OCI-M2 (cell line): ENCODE data around the gene PPP2CA.
"Not testable (repeated sequence)": the region's sequence is repeated elsewhere in the genome, so short reads cannot be mapped to it uniquely, and the experiment has no call there.

Experiments
- DNase-seq: peaks from one replicate; lab custom pipeline; 2025; ENCODE audit not compliant: unreplicated experiment; lab: John Stamatoyannopoulos, UW

Gene PPP2CA

DNA sequence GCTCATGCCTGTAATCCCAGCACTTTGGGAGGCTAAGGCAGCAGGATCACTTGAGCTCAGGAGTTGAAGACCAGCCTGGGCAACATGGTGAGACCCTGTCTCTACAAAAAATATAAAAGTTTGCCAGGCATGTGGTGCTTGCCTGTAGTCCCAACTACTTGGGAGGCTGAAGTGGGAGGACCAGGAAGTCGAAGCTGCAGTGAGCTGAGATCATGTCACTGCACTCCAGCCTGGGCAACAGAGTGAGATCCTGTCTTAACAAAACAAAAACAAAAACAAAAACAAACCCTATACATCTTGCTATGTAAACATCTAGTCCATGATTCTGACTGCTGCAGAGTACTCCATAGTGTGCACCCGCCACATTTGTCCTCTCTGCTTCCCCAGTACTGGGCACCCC is 19.8 kb upstream of the PPP2CA start:
- DNase-seq: no peak

GRCh38 chr5:134245101-134245604 is 19.3 kb upstream of the PPP2CA start:
- DNase-seq: no peak

DNA sequence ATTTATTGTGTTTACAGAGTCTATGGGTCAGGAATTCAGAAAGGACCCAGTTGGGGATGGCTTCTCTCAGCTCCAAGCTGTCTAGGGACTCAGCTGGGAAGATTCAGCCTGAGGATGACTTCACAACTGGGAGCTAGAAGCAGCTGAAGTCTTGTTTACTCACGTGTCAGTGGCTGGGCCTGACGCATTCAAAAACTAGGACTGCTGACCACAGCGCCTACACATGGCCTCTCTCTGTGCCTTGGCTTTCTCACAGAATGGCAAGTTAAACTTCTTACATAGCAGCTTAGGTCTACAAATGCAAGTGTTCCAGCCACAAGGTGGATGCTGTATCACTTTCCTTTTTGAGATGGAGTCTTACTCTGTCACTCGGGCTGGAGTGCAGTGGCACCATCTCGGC is 16.3 kb upstream of the PPP2CA start:
- DNase-seq: no peak

GRCh38 chr5:134240421-134240962 is 14.6 kb upstream of the PPP2CA start:
- no peak for DNase-seq

DNA sequence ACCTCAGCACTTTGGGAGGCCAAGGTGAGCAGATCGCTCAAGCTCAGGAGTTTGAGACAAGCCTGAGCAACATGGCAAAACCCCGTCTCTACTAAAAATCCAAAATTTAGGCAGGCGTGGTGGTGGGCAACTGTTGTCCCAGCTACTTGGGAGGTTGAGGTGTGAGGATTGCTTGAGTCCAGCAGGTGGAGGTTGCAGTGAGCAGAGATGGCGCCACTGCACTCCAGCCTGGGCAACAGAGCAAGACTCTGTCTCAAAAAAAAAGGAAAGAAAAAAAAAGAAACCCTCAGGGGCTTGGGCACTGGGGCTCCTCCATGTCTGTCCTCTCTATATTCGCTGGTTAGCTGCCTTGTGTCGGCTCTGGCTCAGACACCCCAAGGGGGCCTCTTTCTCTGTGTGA is 10.9 kb upstream of the PPP2CA start:
- DNase-seq: no peak

GRCh38 chr5:134236318-134236717 is 10.4 kb upstream of the PPP2CA start:
- no peak for DNase-seq

DNA sequence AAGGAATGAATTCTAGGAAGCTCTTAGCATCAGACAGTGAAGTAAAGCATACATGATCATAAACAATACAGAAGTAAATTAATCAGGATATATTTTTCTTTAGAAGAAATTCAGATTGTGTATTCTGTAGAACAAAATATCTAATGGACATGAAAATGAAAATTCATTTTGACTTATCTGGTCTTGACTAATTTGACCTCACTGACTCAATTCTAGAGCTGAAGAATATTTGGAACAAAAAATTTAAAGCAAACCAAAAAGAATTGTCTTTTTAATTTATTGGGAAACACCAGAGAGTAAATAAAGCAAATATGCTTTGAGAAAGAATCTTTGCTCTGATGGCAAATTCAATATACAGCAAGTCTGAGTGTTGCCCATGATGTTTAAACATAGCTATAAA is 2.8 kb upstream of the PPP2CA start:
- no peak for DNase-seq

- DNase-seq: no peak
Measured at GRCh38 chr5:134227776-134228175, 1.9 kb upstream of the PPP2CA start.

DNA sequence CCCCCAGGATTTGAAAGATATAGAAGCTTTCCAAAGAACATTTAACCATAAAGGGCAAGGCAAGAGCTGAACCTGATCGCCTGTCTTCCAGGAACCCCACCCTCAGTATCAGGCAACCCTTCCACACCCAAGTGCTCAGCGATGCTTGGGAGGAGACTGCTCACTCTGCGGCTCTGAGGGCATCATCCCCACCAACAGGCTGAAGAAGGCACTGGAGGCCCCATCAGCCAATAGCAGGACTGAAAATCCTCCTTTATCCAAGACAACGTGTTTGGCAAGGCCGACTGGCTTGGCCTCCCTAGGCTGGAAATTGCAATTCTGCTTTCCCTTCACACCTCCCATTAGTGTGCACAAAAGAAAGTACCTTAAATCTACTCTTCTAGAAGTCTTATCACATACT is 1.4 kb upstream of the PPP2CA start:
- DNase-seq: no peak

DNA sequence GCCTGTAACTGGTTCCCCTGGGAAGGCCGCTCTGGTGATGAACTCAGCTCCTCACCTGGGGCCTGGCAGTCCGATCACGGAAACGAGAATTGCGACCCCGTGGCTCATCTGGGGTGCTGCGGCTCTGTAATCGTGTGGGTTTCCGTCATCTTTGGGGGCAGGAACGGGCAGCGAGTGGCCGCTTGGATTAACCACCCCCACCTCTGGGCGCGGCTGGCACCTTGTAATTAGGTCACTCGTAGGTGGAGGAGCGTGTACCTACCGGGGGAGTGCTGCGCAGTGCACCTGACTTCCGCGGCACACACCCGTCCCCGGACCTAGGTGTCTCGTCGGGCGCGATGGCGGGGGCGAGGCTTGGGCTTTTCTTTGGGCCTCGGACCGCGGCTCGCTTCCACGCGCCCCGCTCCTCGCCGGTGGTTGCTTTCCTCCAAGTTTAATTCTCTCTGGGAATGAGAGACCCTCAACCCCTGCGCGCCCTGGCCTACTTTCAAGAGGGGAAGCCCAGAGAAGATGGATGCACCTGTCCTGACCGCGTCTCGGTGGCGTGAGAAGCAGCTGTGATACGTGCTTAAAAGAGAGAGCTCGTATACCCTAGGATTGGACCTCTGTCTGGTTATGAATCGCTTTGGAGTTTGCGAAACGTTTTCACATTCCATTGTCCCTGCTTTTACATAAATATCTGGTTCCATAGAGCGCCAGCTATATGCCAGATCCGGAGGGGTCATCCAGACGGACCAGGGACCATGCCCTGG is 744 bp upstream of the PPP2CA start:
- DNase-seq: no peak

GRCh38 chr5:134224888-134225779 is 739 bp downstream of the PPP2CA start:
- no peak for DNase-seq

- no peak for DNase-seq
Measured at GRCh38 chr5:134223406-134224248, 2.2 kb downstream of the PPP2CA start.

- DNase-seq: not testable (repeated sequence)
Measured at GRCh38 chr5:134221690-134222089, 4.2 kb downstream of the PPP2CA start.

DNA sequence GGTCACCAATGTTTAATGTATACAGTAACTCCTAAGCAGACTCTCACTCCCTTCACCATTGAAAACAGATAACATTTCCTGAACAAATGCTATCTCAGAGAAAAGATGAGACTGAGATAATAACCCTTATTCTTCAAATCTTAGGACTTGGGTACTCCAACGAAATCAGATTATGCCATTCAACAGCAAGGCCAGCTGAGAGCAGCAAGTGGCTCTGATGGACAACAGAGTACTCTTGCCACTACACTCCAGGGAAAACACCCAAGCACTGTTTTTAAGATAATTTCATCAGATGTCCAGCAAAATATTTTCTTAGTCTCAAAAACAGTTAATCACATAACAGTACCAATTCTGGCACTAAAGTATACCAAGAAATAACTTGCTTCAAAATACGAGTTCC is 10.1 kb downstream of the PPP2CA start:
- no peak for DNase-seq

- DNase-seq: not testable (repeated sequence)
Measured at GRCh38 chr5:134211263-134212031, 14.4 kb downstream of the PPP2CA start.

DNA sequence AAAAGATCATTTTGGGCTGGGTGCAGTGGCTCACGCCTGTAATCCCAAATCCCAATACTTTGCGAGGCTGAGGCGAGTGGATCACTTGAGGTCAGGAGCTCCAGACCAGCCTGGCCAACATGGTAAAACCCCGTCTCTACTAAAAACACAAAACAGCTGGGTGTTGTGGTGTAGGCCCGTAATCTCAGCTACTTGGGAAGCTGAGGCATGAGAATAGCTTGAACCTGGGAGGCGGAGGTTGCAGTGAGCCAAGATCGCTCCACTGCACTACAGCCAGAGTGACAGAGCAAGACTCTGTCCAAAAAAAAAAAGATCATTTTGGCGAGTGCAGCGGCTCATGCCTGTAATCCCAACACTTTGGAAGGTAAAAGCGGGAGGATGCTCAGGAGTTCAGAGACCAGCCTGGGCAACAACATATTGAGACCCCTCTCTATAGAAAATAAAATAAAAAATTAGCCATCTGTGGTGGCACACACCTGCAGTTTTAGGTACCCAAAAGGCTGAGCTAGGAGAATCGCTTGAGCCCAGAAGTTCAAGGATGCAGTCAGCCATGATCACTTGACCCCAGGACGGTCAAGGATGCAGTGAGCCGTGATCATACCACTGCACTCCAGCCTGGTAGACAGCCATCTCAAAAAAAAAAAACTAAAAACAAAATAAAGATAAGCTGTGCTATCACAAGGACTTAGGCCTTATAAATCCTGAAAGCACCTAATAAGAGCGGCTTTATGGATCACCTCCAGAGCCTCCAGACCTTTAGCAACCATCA is 16.2 kb downstream of the PPP2CA start:
- no peak for DNase-seq

DNA sequence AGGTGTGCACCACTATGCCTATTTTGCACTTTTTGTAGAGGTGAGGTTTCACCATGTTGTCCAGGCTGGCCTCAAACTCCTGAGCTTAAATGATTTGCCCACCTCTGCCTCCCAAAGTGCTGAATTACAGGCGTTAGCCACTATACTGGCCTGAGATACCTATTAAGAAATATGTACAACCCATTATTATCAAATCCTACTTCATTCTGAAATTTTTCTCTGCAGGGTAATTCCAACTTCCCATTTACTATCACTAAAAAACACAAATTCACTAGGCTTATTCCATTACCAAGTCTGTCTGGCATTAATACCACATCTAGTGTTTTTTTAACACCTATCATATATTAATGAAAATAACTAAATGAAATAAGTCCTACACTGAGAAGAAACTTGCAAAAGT is 18.2 kb downstream of the PPP2CA start:
- no peak for DNase-seq

DNA sequence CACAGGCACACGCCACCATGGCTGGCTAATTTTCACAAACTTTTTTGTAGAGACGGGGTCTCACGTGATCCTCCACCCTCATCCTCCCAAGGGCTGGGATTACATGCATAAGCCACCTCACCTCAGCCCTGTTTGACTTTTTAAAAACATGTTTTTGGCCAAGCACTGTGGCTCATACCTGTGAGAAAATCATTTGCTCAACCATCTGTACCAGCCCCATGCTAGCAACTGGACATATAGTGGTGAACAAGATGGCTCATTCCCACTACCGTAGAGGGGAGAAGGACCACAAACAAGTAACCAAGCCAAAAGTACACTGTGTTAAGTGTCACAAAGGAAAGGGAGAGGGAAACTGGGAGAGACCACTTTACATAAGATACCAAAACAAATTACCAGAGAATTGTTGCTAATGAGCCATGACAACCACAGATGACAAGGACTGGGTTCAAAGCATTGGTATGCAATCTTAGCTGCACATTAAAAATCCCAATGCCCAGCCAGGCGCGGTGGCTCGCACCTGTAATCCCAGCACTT is 19.2 kb downstream of the PPP2CA start:
- no peak for DNase-seq

DNA sequence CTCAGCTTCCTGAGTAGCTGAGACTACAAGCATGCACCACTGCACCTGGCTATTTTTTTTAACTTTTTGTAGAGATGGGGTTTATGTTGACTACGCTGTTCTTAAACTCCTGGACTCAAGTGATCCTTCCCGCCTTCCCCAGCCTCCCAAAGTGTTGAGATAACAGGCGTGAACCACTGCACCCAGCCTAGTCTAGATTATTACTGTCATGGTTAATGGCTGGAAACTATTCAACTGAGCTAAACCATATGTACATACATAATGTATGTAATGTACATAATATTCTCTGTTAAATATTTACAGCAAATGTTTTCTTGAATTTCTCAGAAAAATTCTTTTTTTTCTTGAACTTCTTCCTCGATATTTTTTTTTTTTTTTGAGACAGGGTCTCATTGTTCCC is 21.3 kb downstream of the PPP2CA start:
- DNase-seq: no peak
